Endothelial cell of umbilical vein (primary cell): Measurements from ENCODE around the gene JMJD8. TPM values are rescaled to one million over a fixed set of nuclear protein-coding genes. Genes with fewer than 3 reads are reported as not detected.

Source experiments
- BruUV-seq: library from RNA; stranded (reverse); fragments of 400-500 nt; replicated peaks from 2 replicates; lab custom pipeline; 2021; lab: Mats Ljungman, UMichigan
- CTCF ChIA-PET: fragments of 300-600, 350-600 bp; sonication (Branson Sonifier 250); formaldehyde crosslinking; loops from one replicate; lab custom pipeline; 2021; ENCODE audit warnings: antibody characterized with exemption, inconsistent platforms; lab: Charles Lee
- POLR2A ChIA-PET: fragments of 300-600, 350-600 bp; sonication (Branson Sonifier 250); formaldehyde crosslinking; loops from one replicate; lab custom pipeline; 2021; ENCODE audit warnings: antibody characterized with exemption, inconsistent platforms; lab: Charles Lee
- DNase-seq: peaks from one replicate; pipeline ENCODE4 v3.0.0-alpha.2; 2011; ENCODE audit warnings: low read depth, low spot score
- FAIRE-seq: peaks from 2 replicates; lab custom pipeline; 2011; peaks lifted over from hg19 to GRCh38; lab: Jason Lieb, UNC
- H2AFZ ChIP-seq: 2 replicates; pipeline ENCODE4 v1.6.0; 2012; ENCODE audit warnings: low read depth, low read length, control low read depth, inconsistent platforms
- H3K27ac ChIP-seq: 2 replicates; pipeline ENCODE4 v1.5.1; 2011; ENCODE audit warnings: low read depth, mild to moderate bottlenecking, control low read depth, low read length, moderate library complexity; ENCODE audit not compliant: insufficient read depth
- H3K27me3 ChIP-seq, 2 experiments: 2 replicates each; pipeline versions ENCODE4 v1.6.0 to v1.6.1; 2011; ENCODE audit warnings: low read length in 2 of 2, mixed read lengths in 1 of 2; ENCODE audit not compliant: control insufficient read depth in 2 of 2, insufficient read depth in 2 of 2
- H3K36me3 ChIP-seq, 2 experiments: 2 replicates in 1 of 2; 3 replicates in 1 of 2; pipeline ENCODE4 v1.5.1; 2011; ENCODE audit warnings: low read length in 2 of 2, mild to moderate bottlenecking in 1 of 2, moderate library complexity in 1 of 2; ENCODE audit not compliant: control insufficient read depth in 2 of 2, insufficient read depth in 2 of 2; ENCODE audit errors: extremely low read depth in 1 of 2
- H3K4me1 ChIP-seq: 3 replicates; pipeline ENCODE4 v1.5.1; 2011; ENCODE audit warnings: mild to moderate bottlenecking, low read length; ENCODE audit not compliant: control insufficient read depth, insufficient read depth; ENCODE audit errors: extremely low read depth
- H3K4me2 ChIP-seq: 2 replicates; pipeline ENCODE4 v1.6.1; 2011; ENCODE audit warnings: low read length, control low read depth, mixed read lengths; ENCODE audit not compliant: insufficient read depth
- H3K4me3 ChIP-seq, 3 experiments: fragments of 200-600 bp in 1 of 3; sonication (generic), shearing (Covaris generic) in 1 of 3; replicated peaks in 1 of 3; 2 replicates each; pipeline ENCODE4 v1.5.1; 2011 to 2016; ENCODE audit warnings: control low read depth in 3 of 3, low read length in 3 of 3, mild to moderate bottlenecking in 2 of 3, inconsistent platforms in 1 of 3, low read depth in 1 of 3, moderate library complexity in 1 of 3; ENCODE audit not compliant: insufficient read depth in 1 of 3
- H3K79me2 ChIP-seq: 2 replicates; pipeline ENCODE4 v1.6.0; 2012; ENCODE audit warnings: low read length, inconsistent platforms; ENCODE audit not compliant: control insufficient read depth, insufficient read depth
- H3K9ac ChIP-seq: replicated peaks from 2 replicates; pipeline ENCODE3; 2011; ENCODE audit warnings: low read length, control low read depth; ENCODE audit not compliant: insufficient read depth; ENCODE audit errors: extremely low read depth
- H3K9me1 ChIP-seq: replicated peaks from 3 replicates; pipeline ENCODE4 v1.6.0; 2011; ENCODE audit warnings: mild to moderate bottlenecking, low read length; ENCODE audit not compliant: control insufficient read depth, insufficient read depth; ENCODE audit errors: extremely low read depth
- H3K9me3 ChIP-seq: replicated peaks from 2 replicates; pipeline ENCODE4 v1.5.1; 2012; ENCODE audit warnings: low read length, inconsistent platforms; ENCODE audit not compliant: control insufficient read depth, insufficient read depth
- H4K20me1 ChIP-seq: replicated peaks from 2 replicates; pipeline ENCODE3; 2011; ENCODE audit warnings: mild to moderate bottlenecking, low read length; ENCODE audit not compliant: control insufficient read depth, insufficient read depth; ENCODE audit errors: extremely low read depth
- CTCF ChIP-seq, 2 donors: IDR thresholded peaks; 1 replicate in 1 of 2; 2 replicates in 1 of 2; pipeline ENCODE4 v1.5.1; 2011; ENCODE audit warnings: low read length in 2 of 2, mild to moderate bottlenecking in 2 of 2, moderate library complexity in 2 of 2, control low read depth in 1 of 2, inconsistent platforms in 1 of 2, low read depth in 1 of 2; ENCODE audit not compliant: insufficient read depth in 1 of 2; ENCODE audit errors: extremely low read depth in 1 of 2
- EZH2 ChIP-seq: IDR thresholded peaks from 2 replicates; pipeline ENCODE4 v1.6.1; 2012; ENCODE audit warnings: borderline replicate concordance, low read depth, mild to moderate bottlenecking, moderate library complexity, low read length, inconsistent platforms; ENCODE audit not compliant: severe bottlenecking
- FOS ChIP-seq: IDR thresholded peaks from 2 replicates; pipeline ENCODE4 v1.6.1; 2011; ENCODE audit warnings: mild to moderate bottlenecking, low read length, moderate library complexity, borderline replicate concordance; ENCODE audit not compliant: insufficient read depth
- GATA2 ChIP-seq: IDR thresholded peaks from 2 replicates; pipeline ENCODE4 v1.7.0; 2011; ENCODE audit warnings: low read depth, mild to moderate bottlenecking, moderate library complexity, mixed read lengths, low read length; ENCODE audit not compliant: insufficient read length, insufficient read depth
- JUN ChIP-seq: IDR thresholded peaks from 2 replicates; pipeline ENCODE4 v1.6.1; 2011; ENCODE audit warnings: borderline replicate concordance, low read depth; ENCODE audit not compliant: insufficient read length, insufficient read depth
- MAX ChIP-seq: IDR thresholded peaks from 2 replicates; pipeline ENCODE4 v1.6.1; 2011; ENCODE audit not compliant: insufficient read depth, insufficient read length
- MYC ChIP-seq: IDR thresholded peaks from one replicate; pipeline ENCODE4 v1.6.1; 2011; ENCODE audit warnings: mild to moderate bottlenecking, low read depth, low read length
- POLR2A ChIP-seq: IDR thresholded peaks from 2 replicates; pipeline ENCODE4 v1.6.1; 2012; ENCODE audit warnings: low read depth, mild to moderate bottlenecking, control low read depth, low read length
- POLR2AphosphoS5 ChIP-seq: IDR thresholded peaks from 2 replicates; pipeline ENCODE4 v1.6.1; 2012; ENCODE audit warnings: low read depth, mild to moderate bottlenecking, control low read depth, low read length, moderate library complexity; ENCODE audit not compliant: insufficient read depth
- dilution Hi-C: fragments of 300-500 bp; cut with MboI; formaldehyde crosslinking; loops from one replicate; pipeline ENCODE4 v1.15.0; 2019; ENCODE audit warnings: low sequenced_read_pairs; ENCODE audit not compliant: extremely low pct_ligation_motif_present
- intact Hi-C: fragments of 100-400 bp; cut with micrococcal nuclease; formaldehyde crosslinking; loops from one replicate; pipeline ENCODE4 v1.10.0; 2022
- polyA plus RNA-seq, 4 experiments: library from polyadenylated mRNA; depleted of rRNA in 3 of 4; stranded (reverse) in 3 of 4; unstranded in 1 of 4; fragments of >200 nt; gene quantifications; 2 replicates each; pipeline versions ENCODE4 v1.2.1 to v1.2.3, GENCODE V29; 2011 to 2012; ENCODE audit warnings: missing spikeins in 1 of 4
- total RNA-seq: library from RNA; stranded (reverse); gene quantifications from 2 replicates; pipeline ENCODE4 v1.2.3, GENCODE V29; 2021

Gene JMJD8
- total and polyA plus RNA-seq, 2 donors (not counting 3 experiments of a cell fraction or from before 2014, with no cell fraction given): 55.1 to 102 TPM

GRCh38 chr16:666572-666971, 17.6 kb downstream of the JMJD8 start:
- DNase-seq (no peak), FAIRE-seq (no peak)
- Histone ChIP-seq H3K9ac (no peak overlapping the region), H3K4me2 (no peak overlapping the region), H3K9me3 (no peaks in the 10 kb centered on the region), H3K27me3 (no peaks in the 10 kb centered on the region), H3K4me1 (no peaks in the 10 kb centered on the region), H3K4me3 (no peak overlapping the region), H3K36me3 (peaks cover 2 to 18% of the 10 kb centered on the region in 2 experiments), H2AFZ (no peak overlapping the region), H3K27ac (no peak overlapping the region), H4K20me1 (no peaks in the 10 kb centered on the region), H3K9me1 (no peaks in the 10 kb centered on the region), H3K79me2 (peaks cover 18% of the 10 kb centered on the region)
- TF ChIP-seq EZH2 (no peak), POLR2AphosphoS5 (no peak), POLR2A (no peak), FOS (no peak), CTCF (IDR thresholded peaks at IDR 0.05; ENCODE audit: extremely low read depth in 1 of 2, insufficient read depth in 1 of 2, low read depth in 1 of 2, low read length in 2 of 2) (no peak), JUN (no peak), MAX (no peak), MYC (no peak), GATA2 (no peak)
- intact Hi-C loops: no loop called here
- CTCF ChIA-PET: no interaction called here
- BruUV-seq: no TSS peak
- dilution Hi-C loops: no loop called here
- POLR2A ChIA-PET: no interaction called here
